BE2C (cell line): ENCODE data around the gene VWA3B.

ENCODE experiments used
- DNase-seq: peaks from one replicate; pipeline ENCODE4 v3.0.0-alpha.2; 2020
- H3K27me3 ChIP-seq: fragments of 250-450 bp; sonication (Bioruptor Pico); 2 replicates; pipeline ENCODE4 v1.5.1; 2020; ENCODE audit warnings: mild to moderate bottlenecking
- H3K36me3 ChIP-seq: fragments of 250-450 bp; sonication (Bioruptor Pico); 2 replicates; pipeline ENCODE4 v1.5.1; 2020; ENCODE audit warnings: mild to moderate bottlenecking
- H3K4me1 ChIP-seq: fragments of 250-450 bp; sonication (Bioruptor Pico); 2 replicates; pipeline ENCODE4 v1.5.1; 2020
- H3K4me3 ChIP-seq: 2 replicates; pipeline ENCODE4 v1.5.1; 2011; ENCODE audit warnings: low read depth, low read length
- H3K9me3 ChIP-seq: fragments of 250-450 bp; sonication (Bioruptor Pico); 2 replicates; pipeline ENCODE4 v1.5.1; 2020
- CTCF ChIP-seq: IDR thresholded peaks from 2 replicates; pipeline ENCODE4 v1.5.1; 2012; ENCODE audit warnings: mild to moderate bottlenecking, low read depth, low read length

Gene VWA3B

DNA sequence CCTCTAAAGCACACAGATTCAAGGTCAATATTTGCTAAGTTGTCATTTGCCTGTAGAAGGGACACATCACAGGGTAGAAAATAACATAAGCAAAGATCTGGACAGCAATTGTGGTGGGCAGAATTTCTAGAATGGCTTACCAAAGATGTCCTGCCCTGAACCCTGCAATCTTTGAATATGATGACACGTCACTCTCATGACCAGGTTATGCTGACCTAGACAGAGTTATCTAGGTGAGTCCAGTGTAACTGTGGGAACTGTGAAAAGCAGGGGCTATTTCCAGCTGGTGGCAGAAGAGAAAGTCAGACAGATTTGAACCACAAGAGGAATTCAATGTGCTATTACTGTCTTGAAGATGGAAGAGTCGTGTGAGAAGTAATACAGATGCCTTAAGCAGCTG lies 147.0 kb downstream of the VWA3B start:
- H3K9me3 ChIP-seq = no peaks in the 10 kb centered on the region
- H3K27me3 ChIP-seq = no peaks in the 10 kb centered on the region
- no peak for DNase-seq
- H3K36me3 ChIP-seq = no peaks in the 10 kb centered on the region
- H3K4me1 ChIP-seq = no peaks in the 10 kb centered on the region
- no peak overlapping the region for H3K4me3 ChIP-seq
- no peak for TF ChIP-seq CTCF

DNA sequence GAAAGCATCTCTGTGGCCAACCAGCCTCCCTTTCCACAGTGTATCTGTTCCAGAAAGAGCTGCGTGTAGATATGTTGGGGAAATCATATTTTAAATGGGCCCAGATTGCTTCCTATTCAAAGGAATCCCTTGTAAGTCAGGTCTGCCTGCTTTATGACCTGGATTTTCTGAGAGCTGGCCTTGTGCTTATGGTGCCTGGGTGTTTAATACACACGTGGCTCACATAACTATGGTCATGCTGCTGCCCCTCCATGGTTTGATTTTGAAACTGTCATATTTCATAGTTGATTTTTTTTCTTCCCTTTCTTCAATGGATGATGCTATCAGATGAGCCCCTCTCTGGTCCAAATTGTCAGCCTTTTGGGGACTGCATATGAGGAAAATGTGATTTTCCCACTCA lies 147.8 kb downstream of the VWA3B start:
- H3K4me3 ChIP-seq = no peak overlapping the region
- H3K36me3 ChIP-seq = no peaks in the 10 kb centered on the region
- no peaks in the 10 kb centered on the region for H3K9me3 ChIP-seq
- H3K27me3 ChIP-seq = no peaks in the 10 kb centered on the region
- no peak for TF ChIP-seq CTCF
- no peak for DNase-seq
- no peaks in the 10 kb centered on the region for H3K4me1 ChIP-seq

DNA sequence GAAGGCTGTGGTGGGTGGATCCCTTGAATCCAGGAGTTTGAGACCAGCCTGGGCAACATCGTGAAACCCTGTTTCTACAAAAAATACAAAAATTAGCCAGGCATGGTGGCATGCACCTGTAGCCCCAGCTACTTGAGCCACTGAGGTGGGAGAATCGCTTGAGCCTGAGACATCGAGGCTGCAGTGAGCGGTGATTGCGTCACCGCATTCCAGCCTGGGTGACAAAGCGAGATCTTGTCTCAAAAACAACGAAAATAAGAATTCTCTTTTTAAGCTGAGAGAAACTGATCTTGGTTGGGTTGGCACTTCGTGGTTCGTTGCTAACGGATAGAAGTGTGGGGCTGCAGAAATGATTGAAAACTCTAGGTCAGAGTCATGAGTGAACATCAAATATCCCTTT lies 150.0 kb downstream of the VWA3B start:
- Histone ChIP-seq H3K36me3 (no peaks in the 10 kb centered on the region), H3K27me3 (no peaks in the 10 kb centered on the region), H3K4me3 (no peak overlapping the region), H3K9me3 (no peaks in the 10 kb centered on the region), H3K4me1 (no peaks in the 10 kb centered on the region)
- no peak for TF ChIP-seq CTCF
- no peak for DNase-seq

DNA sequence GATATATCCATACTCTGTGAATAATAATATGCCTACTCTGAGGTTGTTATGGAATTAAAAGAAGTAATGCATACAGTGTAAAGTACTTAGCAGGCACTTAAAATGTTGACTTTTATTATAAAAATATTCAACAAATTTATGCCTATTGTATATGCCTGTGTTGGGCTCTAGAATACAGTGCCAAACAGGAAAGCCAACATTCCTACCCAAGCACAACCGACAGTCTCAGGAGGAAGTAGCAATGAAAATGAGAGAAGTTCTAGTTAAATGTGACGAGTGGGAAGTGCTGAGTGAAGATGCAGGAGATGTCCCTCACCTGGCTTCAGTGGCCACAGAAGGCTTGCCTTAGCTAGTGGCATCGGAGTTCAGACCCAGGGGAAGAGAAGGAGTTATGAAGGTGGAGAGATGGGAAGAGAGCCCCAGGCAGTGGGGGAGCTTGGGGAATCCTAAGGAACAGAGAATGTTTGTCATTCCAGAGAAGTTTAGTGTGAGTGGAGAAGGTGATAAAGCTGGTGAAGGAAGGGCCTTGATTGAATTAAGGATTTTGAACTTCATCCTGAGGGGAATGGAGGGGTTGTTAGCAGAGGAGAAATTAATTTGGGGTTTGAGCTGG lies 153.9 kb downstream of the VWA3B start:
- DNase-seq = no peak
- TF ChIP-seq CTCF = no peak
- Histone ChIP-seq H3K27me3 (no peaks in the 10 kb centered on the region), H3K9me3 (no peaks in the 10 kb centered on the region), H3K4me1 (no peaks in the 10 kb centered on the region), H3K36me3 (no peaks in the 10 kb centered on the region), H3K4me3 (no peak overlapping the region)

- DNase-seq = no peak
- no peak overlapping the region for H3K4me3 ChIP-seq
- H3K4me1 ChIP-seq = no peaks in the 10 kb centered on the region
- H3K36me3 ChIP-seq = no peaks in the 10 kb centered on the region
- no peak for TF ChIP-seq CTCF
- H3K27me3 ChIP-seq = no peaks in the 10 kb centered on the region
- no peaks in the 10 kb centered on the region for H3K9me3 ChIP-seq
Observed at GRCh38 chr2:98241592-98241991, 154.6 kb downstream of the VWA3B start.

DNA sequence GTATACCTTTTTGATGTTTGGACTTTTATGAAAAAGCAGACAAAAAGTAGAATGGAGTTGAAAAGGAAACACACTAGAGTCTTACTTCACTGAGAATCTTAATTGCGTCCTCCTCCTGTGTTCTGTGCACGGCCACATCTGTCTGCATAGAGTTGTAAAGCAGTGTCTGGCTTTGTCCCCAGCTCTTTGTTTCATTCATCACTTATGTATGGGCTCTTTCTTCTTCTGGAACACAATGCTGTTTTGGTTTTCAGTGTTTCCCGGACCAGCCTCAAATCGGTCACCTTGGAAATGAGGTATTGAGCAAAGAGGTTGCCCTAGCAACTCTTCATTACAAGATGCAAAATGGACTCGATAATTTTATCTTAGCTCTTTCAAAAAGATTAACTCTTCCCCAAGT lies 155.0 kb downstream of the VWA3B start:
- DNase-seq = no peak
- TF ChIP-seq CTCF = no peak
- Histone ChIP-seq H3K9me3 (no peaks in the 10 kb centered on the region), H3K27me3 (no peaks in the 10 kb centered on the region), H3K36me3 (no peaks in the 10 kb centered on the region), H3K4me1 (no peaks in the 10 kb centered on the region), H3K4me3 (no peak overlapping the region)
